Aorta (tissue), 5 donors: ENCODE results near the gene PAX5. TPM values are rescaled to one million over a fixed set of nuclear protein-coding genes. Genes with fewer than 3 reads are reported as not detected.

Source experiments
- ATAC-seq: fragments of 200-7000 bp; cut with Tn5 transposase; one replicate; pipeline ENCODE4 v1.9.1; 2022; ENCODE audit warnings: moderate library complexity; ENCODE audit not compliant: low FRiP score
- DNase-seq, 2 donors: peaks; one replicate each; pipeline ENCODE4 v3.0.0-alpha.2; 2020
- H3K27ac ChIP-seq, 2 donors: one replicate each; pipeline ENCODE4 v1.5.1; 2013; ENCODE audit warnings: low read length in 2 of 2, mild to moderate bottlenecking in 2 of 2, moderate library complexity in 2 of 2, control low read depth in 1 of 2, inconsistent platforms in 1 of 2, low read depth in 1 of 2
- H3K27me3 ChIP-seq, 2 donors: one replicate each; pipeline ENCODE4 v1.6.1; 2013; ENCODE audit warnings: control low read depth in 1 of 2, low read length in 1 of 2, mild to moderate bottlenecking in 1 of 2, moderate library complexity in 1 of 2; ENCODE audit not compliant: insufficient read depth in 2 of 2, control insufficient read depth in 1 of 2
- H3K36me3 ChIP-seq, 2 donors: one replicate each; pipeline ENCODE4 v1.6.1; 2013; ENCODE audit warnings: control low read depth in 1 of 2, low read length in 1 of 2, mild to moderate bottlenecking in 1 of 2; ENCODE audit not compliant: insufficient read depth in 2 of 2, control insufficient read depth in 1 of 2
- H3K4me1 ChIP-seq, 2 donors: one replicate each; pipeline ENCODE4 v1.6.1; 2013; ENCODE audit warnings: low read length in 2 of 2, control low read depth in 1 of 2, mild to moderate bottlenecking in 1 of 2, moderate library complexity in 1 of 2; ENCODE audit not compliant: insufficient read depth in 2 of 2, control insufficient read depth in 1 of 2
- H3K4me3 ChIP-seq, 2 donors: one replicate each; pipeline ENCODE4 v1.5.1; 2013; ENCODE audit warnings: low read length in 2 of 2, control low read depth in 1 of 2, mild to moderate bottlenecking in 1 of 2
- H3K9me3 ChIP-seq: one replicate; pipeline ENCODE4 v1.6.1; 2013; ENCODE audit warnings: mild to moderate bottlenecking, low read length; ENCODE audit not compliant: control insufficient read depth
- WGBS, 2 donors: extraction: QIAGEN DNeasy Blood & Tissue Kit; methylation state at CpG; one replicate each; pipeline ENCODE4 v1.1.7; 2013; 5-methylcytosine and 5-hydroxymethylcytosine counted together
- intact Hi-C, 2 donors: fragments of 100-400 bp; cut with DNase I; formaldehyde crosslinking; loops; one replicate each; pipeline versions ENCODE4 v1.14.2 to v1.15.0; 2022
- polyA plus RNA-seq, 2 donors: library from polyadenylated mRNA; stranded (reverse); fragments of 200-250 nt; gene quantifications; one replicate each; pipeline ENCODE4 v1.2.3, GENCODE V29; 2013
- total RNA-seq, 2 donors: library from RNA; stranded (reverse); fragmentation: NEBNext Ultra II Directional; extraction: Animal tissue kit (Norgen Biotek cat#: 25700); gene quantifications; one replicate each; pipeline ENCODE4 v1.2.1, GENCODE V29; 2021
- donor health status: healthy with polysubstance abuse.
- donor health status: Bipolar disorder and iron deficiency.
- donor health status: DM: no; HTN: no; CAD: no.
- donor health status: DM: no; HTN: no; CAD: no.
- donor health status: DM: yes; HTN: yes; CAD: no.

PAX5 gene
- total and polyA plus RNA-seq, 4 donors = under 0.01 to 0.81 (median 0.40) TPM

- H3K27me3 ChIP-seq = no peaks in the 10 kb centered on the region
These were observed 187.4 kb downstream of the PAX5 start for GRCh38 chr9:36846621-36847020.

GRCh38 chr9:36845844-36846243, 188.2 kb downstream of the PAX5 start:
- Histone ChIP-seq H3K27ac (no peak overlapping the region), H3K9me3 (no peaks in the 10 kb centered on the region), H3K4me1 (no peaks in the 10 kb centered on the region), H3K36me3 (no peaks in the 10 kb centered on the region), H3K4me3 (no peak overlapping the region), H3K27me3 (no peaks in the 10 kb centered on the region)
- DNase-seq (peak; percentile 2 to 9), ATAC-seq (no peak)
- WGBS, 2 donors = 77 to 80% methylated on average over 2 of the region's 2 CpGs
- intact Hi-C loops = no loop called here

More at GRCh38 chr9:36846621-36847020, 187.4 kb downstream of the PAX5 start:
- no peak overlapping the region for H3K4me3 ChIP-seq
- no peaks in the 10 kb centered on the region for H3K4me1 ChIP-seq
- ATAC-seq (no peak), DNase-seq (peak in 1 of 2 donors; percentile 30)
- no peaks in the 10 kb centered on the region for H3K9me3 ChIP-seq
- WGBS, 2 donors = 83 to 85% methylated on average over 8 of the region's 8 CpGs
- no peak overlapping the region for H3K27ac ChIP-seq
- intact Hi-C loops = no loop called here
- H3K36me3 ChIP-seq = no peaks in the 10 kb centered on the region

- DNase-seq = peak; percentile 2 to 44
- 66 to 83% methylated on average over 1 of the region's 1 CpG for WGBS, 2 donors
- Histone ChIP-seq H3K4me1 (no peaks in the 10 kb centered on the region), H3K36me3 (no peaks in the 10 kb centered on the region), H3K27ac (no peak overlapping the region), H3K9me3 (no peaks in the 10 kb centered on the region), H3K27me3 (no peaks in the 10 kb centered on the region), H3K4me3 (no peak overlapping the region)
- intact Hi-C loops = no loop called here
- ATAC-seq = no peak
These were observed 189.1 kb downstream of the PAX5 start for GRCh38 chr9:36844961-36845360.

- no peaks in the 10 kb centered on the region for H3K9me3 ChIP-seq
- H3K36me3 ChIP-seq = no peaks in the 10 kb centered on the region
- no peak overlapping the region for H3K4me3 ChIP-seq
- no peak overlapping the region for H3K27ac ChIP-seq
- 81 to 83% methylated on average over 1 of the region's 1 CpG for WGBS, 2 donors
- no peaks in the 10 kb centered on the region for H3K27me3 ChIP-seq
- H3K4me1 ChIP-seq = no peaks in the 10 kb centered on the region
- DNase-seq (peak in 1 of 2 donors; percentile 7), ATAC-seq (no peak)
- intact Hi-C loops = no loop called here
These were observed 190.1 kb downstream of the PAX5 start for GRCh38 chr9:36843964-36844363.

- no peak overlapping the region for H3K4me3 ChIP-seq
- H3K36me3 ChIP-seq = no peaks in the 10 kb centered on the region
- H3K9me3 ChIP-seq = no peaks in the 10 kb centered on the region
- 76 to 79% methylated on average over 28 of the region's 28 CpGs for WGBS, 2 donors
- H3K4me1 ChIP-seq = no peaks in the 10 kb centered on the region
- peak in 1 of 2 donors; percentile 28 for DNase-seq
- H3K27me3 ChIP-seq = no peaks in the 10 kb centered on the region
- intact Hi-C loops = no loop called here
- ATAC-seq = no peak
- no peak overlapping the region for H3K27ac ChIP-seq
These were observed 191.2 kb downstream of the PAX5 start for GRCh38 chr9:36842560-36843530.

- WGBS, 2 donors = 75 to 84% methylated on average over 2 of the region's 2 CpGs
- ATAC-seq (no peak), DNase-seq (peak in 1 of 2 donors; percentile 8)
- Histone ChIP-seq H3K27me3 (no peaks in the 10 kb centered on the region), H3K4me1 (no peaks in the 10 kb centered on the region), H3K4me3 (no peak overlapping the region), H3K27ac (no peak overlapping the region), H3K36me3 (no peaks in the 10 kb centered on the region), H3K9me3 (no peaks in the 10 kb centered on the region)
- intact Hi-C loops = no loop called here
These were observed 193.1 kb downstream of the PAX5 start for GRCh38 chr9:36840898-36841536.

GRCh38 chr9:36839131-36839885, 194.8 kb downstream of the PAX5 start:
- H3K36me3 ChIP-seq = no peaks in the 10 kb centered on the region
- DNase-seq (peak; percentile 33 to 53), ATAC-seq (no peak)
- H3K9me3 ChIP-seq = no peaks in the 10 kb centered on the region
- WGBS, 2 donors = 83 to 85% methylated on average over 15 of the region's 15 CpGs
- H3K27ac ChIP-seq = no peak overlapping the region
- no peaks in the 10 kb centered on the region for H3K27me3 ChIP-seq
- intact Hi-C loops = no loop called here
- no peak overlapping the region for H3K4me3 ChIP-seq
- no peaks in the 10 kb centered on the region for H3K4me1 ChIP-seq
